ENCODE measurements around the gene C3orf80.

The C3orf80 gene

DNA sequence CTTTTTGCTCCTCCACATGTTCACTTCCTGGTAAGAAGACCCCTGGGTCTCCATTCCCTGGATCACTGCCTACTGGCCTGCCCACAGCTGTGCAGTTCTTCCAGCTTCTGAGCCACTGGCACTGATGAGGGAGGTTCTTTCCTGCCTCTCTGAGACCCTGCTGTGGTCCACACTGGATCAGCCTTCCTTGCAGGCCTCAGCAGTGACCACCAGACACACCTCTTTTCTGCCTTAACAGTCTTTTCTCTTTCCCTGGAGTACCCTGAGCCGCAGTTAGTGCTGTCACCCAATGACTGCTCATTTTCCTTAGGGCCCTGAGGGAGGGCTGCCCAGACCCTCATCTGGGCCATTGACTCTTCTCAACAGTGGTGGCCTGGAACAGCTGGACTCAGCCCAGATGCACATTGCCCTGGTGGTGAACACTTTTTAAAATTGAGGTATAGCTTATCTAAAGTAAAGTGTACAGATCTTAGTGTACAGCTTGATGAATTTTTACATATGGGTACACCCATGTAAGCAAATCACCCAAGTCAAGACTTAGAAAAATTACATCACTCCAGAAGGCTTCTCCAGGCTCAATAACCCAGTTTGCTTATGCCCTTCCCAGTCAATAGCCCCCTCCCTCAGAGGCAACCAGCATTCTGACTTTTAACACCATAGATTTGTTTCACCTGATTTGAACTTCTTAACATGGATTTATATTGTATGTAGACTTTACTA is 32.8 kb upstream of the C3orf80 start:
- H3K9me2 ChIP-seq (replicated peaks; ENCODE audit: insufficient read depth, low read length), result no peaks in the 10 kb centered on the region
- no peak overlapping the region for H2AFZ ChIP-seq (ENCODE audit: low read length)
- no peak overlapping the region for H3K4me3 ChIP-seq (ENCODE audit: low read length)
- no peaks in the 10 kb centered on the region for H3K79me2 ChIP-seq (ENCODE audit: low read length)
- no peak for TF ChIP-seq EZH2phosphoT487 (IDR thresholded peaks at IDR 0.05; ENCODE audit: low read length)
- TF ChIP-seq, protein P1, sequence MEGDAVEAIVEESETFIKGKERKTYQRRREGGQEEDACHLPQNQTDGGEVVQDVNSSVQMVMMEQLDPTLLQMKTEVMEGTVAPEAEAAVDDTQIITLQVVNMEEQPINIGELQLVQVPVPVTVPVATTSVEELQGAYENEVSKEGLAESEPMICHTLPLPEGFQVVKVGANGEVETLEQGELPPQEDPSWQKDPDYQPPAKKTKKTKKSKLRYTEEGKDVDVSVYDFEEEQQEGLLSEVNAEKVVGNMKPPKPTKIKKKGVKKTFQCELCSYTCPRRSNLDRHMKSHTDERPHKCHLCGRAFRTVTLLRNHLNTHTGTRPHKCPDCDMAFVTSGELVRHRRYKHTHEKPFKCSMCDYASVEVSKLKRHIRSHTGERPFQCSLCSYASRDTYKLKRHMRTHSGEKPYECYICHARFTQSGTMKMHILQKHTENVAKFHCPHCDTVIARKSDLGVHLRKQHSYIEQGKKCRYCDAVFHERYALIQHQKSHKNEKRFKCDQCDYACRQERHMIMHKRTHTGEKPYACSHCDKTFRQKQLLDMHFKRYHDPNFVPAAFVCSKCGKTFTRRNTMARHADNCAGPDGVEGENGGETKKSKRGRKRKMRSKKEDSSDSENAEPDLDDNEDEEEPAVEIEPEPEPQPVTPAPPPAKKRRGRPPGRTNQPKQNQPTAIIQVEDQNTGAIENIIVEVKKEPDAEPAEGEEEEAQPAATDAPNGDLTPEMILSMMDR (IDR thresholded peaks at IDR 0.05; ENCODE audit: low read length), result no peak
- no peak for TF ChIP-seq EZH2 (optimal IDR thresholded peaks at IDR 0.05; ENCODE audit: low read depth, low read length)
- no peak overlapping the region for H3K27ac ChIP-seq (ENCODE audit: low read length)
- H3K9me3 ChIP-seq (replicated peaks; ENCODE audit: insufficient read depth, low read length), result no peaks in the 10 kb centered on the region
- H3F3A ChIP-seq (ENCODE audit: insufficient read depth, low read length), result no peaks in the 10 kb centered on the region
- no peak overlapping the region for H3K4me2 ChIP-seq (ENCODE audit: low read depth, low read length)
- no peak overlapping the region for H3K9ac ChIP-seq (ENCODE audit: low read length)
- DNase-seq, result no peak
- H3K36me3 ChIP-seq (replicated peaks; ENCODE audit: insufficient read depth, low read length), result no peaks in the 10 kb centered on the region
- H3K4me1 ChIP-seq (ENCODE audit: low read length), result no peaks in the 10 kb centered on the region
- H4K20me1 ChIP-seq (ENCODE audit: insufficient read depth, low read length), result no peaks in the 10 kb centered on the region
- H3K27me3 ChIP-seq (replicated peaks; ENCODE audit: insufficient read depth, low read length), result no peaks in the 10 kb centered on the region

DNA sequence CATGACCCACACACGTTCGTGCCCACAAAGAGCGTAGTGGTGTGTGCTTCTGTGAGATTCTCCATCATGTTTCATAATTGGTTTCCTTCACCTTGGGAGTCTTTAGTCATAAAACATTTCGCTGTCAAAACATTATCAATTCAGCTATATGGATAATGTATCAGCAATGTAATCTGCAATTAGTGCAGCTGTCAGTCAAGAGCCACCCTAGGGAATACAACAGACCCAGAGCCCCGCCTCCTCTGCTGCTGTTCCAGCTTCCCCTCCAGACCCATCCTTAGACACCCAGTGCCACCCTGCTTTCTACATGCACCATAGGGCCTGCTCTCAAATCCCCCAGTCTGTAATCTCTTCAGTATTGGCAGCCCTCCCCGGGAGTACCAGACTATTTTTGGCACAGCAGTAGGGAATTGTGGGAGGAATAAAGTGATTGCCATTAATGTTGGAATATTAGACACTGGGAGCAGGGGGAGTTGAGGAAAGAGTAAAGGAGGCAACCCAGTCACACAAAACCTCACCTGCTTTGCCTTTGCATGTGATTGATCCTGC is 31.5 kb upstream of the C3orf80 start:
- no peak overlapping the region for H3K4me2 ChIP-seq (ENCODE audit: low read depth, low read length)
- DNase-seq, result no peak
- no peaks in the 10 kb centered on the region for H3F3A ChIP-seq (ENCODE audit: insufficient read depth, low read length)
- no peak overlapping the region for H3K9ac ChIP-seq (ENCODE audit: low read length)
- no peaks in the 10 kb centered on the region for H3K79me2 ChIP-seq (ENCODE audit: low read length)
- H3K4me1 ChIP-seq (ENCODE audit: low read length), result no peaks in the 10 kb centered on the region
- H3K27ac ChIP-seq (ENCODE audit: low read length), result no peak overlapping the region
- H3K27me3 ChIP-seq (replicated peaks; ENCODE audit: insufficient read depth, low read length), result no peaks in the 10 kb centered on the region
- H3K36me3 ChIP-seq (replicated peaks; ENCODE audit: insufficient read depth, low read length), result no peaks in the 10 kb centered on the region
- no peaks in the 10 kb centered on the region for H3K9me2 ChIP-seq (replicated peaks; ENCODE audit: insufficient read depth, low read length)
- H3K9me3 ChIP-seq (replicated peaks; ENCODE audit: insufficient read depth, low read length), result no peaks in the 10 kb centered on the region
- no peak for TF ChIP-seq EZH2 (optimal IDR thresholded peaks at IDR 0.05; ENCODE audit: low read depth, low read length)
- TF ChIP-seq EZH2phosphoT487 (IDR thresholded peaks at IDR 0.05; ENCODE audit: low read length), result no peak
- TF ChIP-seq, protein P1 (IDR thresholded peaks at IDR 0.05; ENCODE audit: low read length), result no peak
- no peaks in the 10 kb centered on the region for H4K20me1 ChIP-seq (ENCODE audit: insufficient read depth, low read length)
- no peak overlapping the region for H3K4me3 ChIP-seq (ENCODE audit: low read length)
- no peak overlapping the region for H2AFZ ChIP-seq (ENCODE audit: low read length)

DNA sequence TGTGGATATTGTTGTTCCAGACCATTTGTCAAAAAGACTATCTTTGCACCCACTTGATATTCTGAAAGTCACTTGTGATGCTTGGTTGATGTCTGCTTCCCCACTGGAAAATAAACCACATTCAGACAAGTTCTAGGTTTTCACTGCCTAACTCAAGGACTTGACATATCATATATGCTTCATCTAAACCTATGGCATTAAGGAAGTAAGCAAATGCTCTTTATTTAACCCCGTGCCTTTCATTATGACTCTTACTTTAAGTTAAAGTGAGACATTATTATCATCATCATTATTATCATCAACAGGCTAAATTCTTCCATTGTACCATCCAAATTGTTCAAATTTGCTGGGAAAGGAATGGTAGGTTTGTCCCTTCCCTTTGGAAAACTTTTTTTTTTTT is 30.8 kb upstream of the C3orf80 start:
- Histone ChIP-seq H2AFZ (ENCODE audit: low read length) (no peak overlapping the region), H3F3A (ENCODE audit: insufficient read depth, low read length) (no peaks in the 10 kb centered on the region), H3K4me1 (ENCODE audit: low read length) (no peaks in the 10 kb centered on the region), H3K79me2 (ENCODE audit: low read length) (no peaks in the 10 kb centered on the region), H3K4me2 (ENCODE audit: low read depth, low read length) (no peak overlapping the region), H3K36me3 (replicated peaks; ENCODE audit: insufficient read depth, low read length) (no peaks in the 10 kb centered on the region), H3K4me3 (ENCODE audit: low read length) (no peak overlapping the region), H3K9me3 (replicated peaks; ENCODE audit: insufficient read depth, low read length) (no peaks in the 10 kb centered on the region), H3K9me2 (replicated peaks; ENCODE audit: insufficient read depth, low read length) (no peaks in the 10 kb centered on the region), H3K9ac (ENCODE audit: low read length) (no peak overlapping the region), H3K27ac (ENCODE audit: low read length) (no peak overlapping the region), H4K20me1 (ENCODE audit: insufficient read depth, low read length) (no peaks in the 10 kb centered on the region), H3K27me3 (replicated peaks; ENCODE audit: insufficient read depth, low read length) (no peaks in the 10 kb centered on the region)
- no peak for DNase-seq
- TF ChIP-seq EZH2 (optimal IDR thresholded peaks at IDR 0.05; ENCODE audit: low read depth, low read length) (no peak), EZH2phosphoT487 (IDR thresholded peaks at IDR 0.05; ENCODE audit: low read length) (no peak)
- TF ChIP-seq, protein P1 (IDR thresholded peaks at IDR 0.05; ENCODE audit: low read length), result no peak

All from MM.1S (cell line).